Dedifferentiated amniotic fluid mesenchymal stem cell (primary cell): ENCODE results near the gene IGSF8.

ENCODE experiments used
- DNase-seq: peaks from one replicate; pipeline ENCODE4 v3.0.0-alpha.2; 2016; ENCODE audit errors: extremely low spot score

Gene IGSF8

GRCh38 chr1:160107512-160107911 lies 9.1 kb upstream of the IGSF8 start:
- DNase-seq, result no peak

DNA sequence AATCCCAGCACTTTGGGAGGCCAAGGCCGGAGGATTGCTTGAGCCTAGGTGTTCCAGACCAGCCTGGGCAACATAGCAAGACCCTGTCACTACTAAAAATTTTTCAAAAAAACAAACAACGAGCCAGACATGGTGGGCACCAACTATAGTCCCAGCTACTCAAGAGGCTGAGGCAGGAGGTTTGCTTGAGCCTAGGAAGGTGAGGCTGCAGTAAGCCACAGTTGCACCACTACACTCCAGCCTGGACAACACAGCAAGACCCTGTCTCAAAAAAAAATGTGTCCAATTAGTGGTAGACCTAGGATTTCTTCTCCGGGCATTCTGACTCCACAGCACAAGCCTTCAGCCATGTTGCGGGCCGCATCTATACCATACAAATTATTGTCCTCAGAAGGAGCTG lies 6.7 kb upstream of the IGSF8 start:
- no peak for DNase-seq

DNA sequence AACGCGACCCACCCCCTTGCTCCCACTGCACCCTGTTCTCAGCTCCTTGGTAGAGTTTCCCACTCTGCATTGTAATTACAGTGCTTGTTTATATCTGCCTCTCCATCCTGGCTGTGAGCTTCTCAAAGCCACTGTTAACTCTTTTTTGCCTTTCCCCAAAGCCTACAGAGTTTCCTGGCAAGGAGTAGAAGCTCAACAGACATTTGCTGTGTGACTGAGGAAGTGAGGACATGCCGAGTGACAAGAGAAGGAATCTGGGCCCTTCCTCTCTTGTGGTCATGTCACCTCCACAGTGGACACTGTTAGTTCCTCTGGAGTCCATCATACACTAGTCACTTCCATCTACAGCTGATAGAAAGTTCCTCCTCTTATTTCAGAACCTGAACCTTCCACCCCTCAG lies 6.1 kb upstream of the IGSF8 start:
- DNase-seq, result no peak

DNA sequence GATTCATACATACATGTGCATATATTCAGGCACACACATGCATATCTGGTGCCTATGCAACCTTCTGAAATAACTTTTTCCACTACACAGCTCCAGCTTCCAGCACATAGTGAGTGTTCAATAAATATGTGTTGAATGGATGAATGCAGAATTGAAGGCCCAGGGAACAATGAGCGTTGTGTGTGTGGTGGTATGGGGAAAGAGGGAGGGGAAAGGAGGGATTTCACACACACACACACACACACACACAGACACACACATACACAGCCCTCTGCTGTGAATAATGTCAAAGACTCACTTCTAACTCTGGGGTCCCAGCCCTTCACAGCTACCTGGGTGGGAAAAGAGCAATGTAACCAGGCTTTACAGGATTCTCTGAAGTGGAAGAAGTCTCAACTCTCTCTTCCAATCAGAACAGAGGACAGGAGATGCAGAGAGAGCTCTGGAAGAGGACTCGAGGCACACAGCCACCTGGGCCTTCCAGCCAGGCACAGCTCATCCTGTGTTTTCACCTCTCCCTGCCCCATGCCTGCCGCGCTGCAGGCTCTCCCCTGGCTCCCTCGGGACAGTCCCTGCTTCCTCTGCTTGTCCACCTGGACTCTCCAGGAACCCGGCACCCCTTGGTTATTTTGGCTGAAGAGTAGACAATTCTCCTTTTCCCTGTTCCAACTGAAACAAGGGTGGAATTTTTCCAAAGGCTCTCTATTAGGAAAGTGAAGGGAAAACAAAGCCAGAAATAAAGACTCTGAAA lies 5.4 kb upstream of the IGSF8 start:
- DNase-seq, result no peak

- no peak for DNase-seq
These were observed 3.5 kb upstream of the IGSF8 start for GRCh38 chr1:160101717-160102522.

DNA sequence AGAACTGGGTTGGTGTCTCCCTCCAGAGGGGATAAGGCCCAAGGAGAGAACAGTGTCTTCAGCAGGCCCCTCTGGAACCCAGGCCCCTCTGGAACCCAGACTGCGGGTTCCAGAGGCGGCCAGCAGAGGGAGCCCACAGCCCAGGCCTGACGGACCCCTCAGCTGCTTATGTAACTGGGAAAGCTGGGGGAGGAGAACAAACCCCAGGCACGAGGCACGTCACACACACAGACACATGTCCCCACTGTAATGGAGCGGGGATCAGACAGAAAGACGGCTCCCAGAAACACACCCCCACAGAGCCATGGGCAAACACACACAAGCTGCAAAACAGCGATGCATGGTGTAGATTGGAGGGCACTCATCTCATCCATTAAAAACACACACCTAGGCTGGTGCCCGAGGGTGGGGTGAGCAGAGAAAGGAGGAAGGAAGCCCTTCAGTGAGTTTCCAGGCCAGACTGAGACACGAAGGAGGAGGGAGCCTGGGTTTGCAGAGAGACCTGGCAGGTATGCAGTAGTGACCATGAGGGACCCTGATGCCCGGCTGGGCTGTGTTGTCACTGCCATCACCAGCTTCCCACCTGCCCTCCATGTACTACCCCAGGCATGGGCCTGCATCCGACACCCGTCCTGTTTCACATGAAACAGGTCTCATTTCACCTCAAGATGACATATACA lies 2.8 kb upstream of the IGSF8 start:
- DNase-seq, result peak; percentile 78

- no peak for DNase-seq
These were observed 1.4 kb upstream of the IGSF8 start for GRCh38 chr1:160099716-160100375.

DNA sequence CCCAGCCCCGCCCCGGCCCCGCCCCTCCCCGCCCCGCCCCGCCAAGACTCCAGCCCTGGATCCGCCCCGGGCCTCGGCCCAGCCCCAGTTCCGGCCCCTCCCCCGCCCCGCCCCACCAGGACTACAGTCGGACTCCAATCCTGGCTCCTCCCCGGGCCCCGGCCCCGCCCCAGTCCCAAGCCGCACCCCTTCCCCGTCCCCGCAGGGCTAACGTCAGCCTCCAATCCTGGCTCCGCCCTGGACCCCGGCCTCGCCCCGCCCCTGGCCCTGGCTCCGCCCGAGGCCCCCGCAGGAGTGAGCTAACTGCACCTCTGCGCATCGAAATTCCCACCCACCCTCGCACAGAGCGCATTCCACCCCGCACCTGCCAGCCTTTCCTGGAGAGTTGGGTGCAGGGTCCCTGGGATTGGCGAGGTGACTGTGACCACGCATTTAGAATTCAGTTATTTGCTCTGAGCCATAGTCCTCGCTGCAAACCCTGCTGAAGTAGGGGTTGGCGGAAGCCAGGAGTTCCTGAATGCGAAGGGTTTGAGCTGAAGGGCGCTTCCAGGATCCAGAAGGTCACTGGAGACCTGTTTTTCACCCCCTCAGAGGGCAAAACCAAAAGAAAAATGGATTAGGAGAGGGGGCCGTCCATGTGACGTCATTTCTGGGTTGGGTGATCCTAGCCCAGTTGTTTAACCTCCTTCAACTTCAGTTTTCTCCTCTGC lies 588 bp upstream of the IGSF8 start:
- peak; percentile 92 for DNase-seq

GRCh38 chr1:160097151-160097910 lies 1.1 kb downstream of the IGSF8 start:
- DNase-seq, result no peak

DNA sequence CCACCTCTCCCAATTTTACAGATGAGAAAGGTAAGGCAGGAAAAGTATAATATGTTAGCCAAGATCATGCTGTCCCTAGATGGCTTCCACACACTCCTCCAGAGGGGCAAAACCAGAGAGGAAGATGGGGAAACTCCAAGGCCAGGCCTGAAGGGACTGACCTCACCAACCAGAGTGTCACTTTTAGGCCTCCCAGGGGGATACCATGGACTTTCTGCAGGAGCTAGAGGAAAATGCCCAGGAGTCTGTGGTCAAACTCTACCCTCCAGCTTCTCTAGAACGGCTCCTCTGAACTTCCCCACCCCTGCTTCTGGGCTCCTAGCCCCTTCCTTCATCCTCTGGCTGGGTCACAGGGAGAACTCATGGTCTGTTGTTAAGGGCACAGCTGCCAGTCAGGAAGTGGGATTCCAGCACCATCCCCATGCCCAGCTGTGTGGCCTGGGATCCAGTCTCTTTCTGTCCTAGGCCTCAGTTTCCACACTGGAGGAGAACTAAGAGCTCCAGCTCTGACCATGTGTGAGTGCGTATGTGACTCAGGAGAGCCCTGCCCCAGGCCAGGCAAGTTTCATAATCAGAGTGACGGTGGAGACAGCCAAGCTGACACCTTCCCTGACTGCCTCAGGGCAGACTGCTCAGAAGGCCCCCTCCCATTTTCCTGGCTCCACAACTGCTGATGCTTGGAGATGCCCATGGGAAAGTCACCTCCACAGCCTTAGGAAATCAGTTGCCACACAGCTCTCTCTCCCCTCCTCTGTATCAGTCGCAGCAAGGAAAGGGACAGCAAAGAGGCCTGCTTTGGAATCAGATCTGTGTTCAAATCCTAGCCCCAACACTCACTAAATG lies 1.9 kb downstream of the IGSF8 start:
- peak; percentile 25 for DNase-seq

DNA sequence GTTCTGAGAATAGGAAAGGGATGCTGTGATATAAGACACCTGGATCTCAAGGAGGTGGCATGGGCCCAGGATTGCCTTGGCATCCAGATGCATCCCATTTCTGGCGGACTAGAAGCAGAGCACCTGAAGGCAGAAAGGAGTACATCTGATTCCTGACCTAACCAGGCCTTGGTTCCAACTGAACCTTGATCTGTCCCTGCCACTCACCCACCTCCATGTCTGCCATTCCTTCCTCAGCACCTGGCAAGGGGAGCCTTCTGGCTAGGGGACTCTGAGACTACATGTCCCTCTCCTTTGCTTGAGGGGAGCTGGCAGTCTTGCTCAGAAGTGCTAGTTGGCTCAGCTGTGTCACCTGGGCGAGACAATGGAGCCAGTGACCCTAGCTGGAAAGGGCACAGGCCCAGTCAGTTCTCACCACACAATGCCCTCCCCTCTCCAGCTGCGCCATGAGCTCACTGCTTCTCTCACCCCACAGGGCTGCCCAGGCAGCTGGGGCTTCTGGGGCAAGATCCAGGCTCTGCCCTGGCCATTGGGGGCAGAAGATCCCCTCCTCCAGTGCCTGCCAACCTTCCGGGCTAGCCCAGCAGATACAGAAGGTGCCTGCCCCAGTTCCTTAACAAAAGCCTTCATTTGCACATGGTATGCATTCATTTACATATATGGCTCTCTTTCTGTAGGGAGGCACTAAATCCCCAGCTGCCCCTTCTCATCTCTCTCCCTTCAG lies 2.9 kb downstream of the IGSF8 start:
- no peak for DNase-seq

GRCh38 chr1:160094806-160095205 lies 3.6 kb downstream of the IGSF8 start:
- DNase-seq, result no peak

DNA sequence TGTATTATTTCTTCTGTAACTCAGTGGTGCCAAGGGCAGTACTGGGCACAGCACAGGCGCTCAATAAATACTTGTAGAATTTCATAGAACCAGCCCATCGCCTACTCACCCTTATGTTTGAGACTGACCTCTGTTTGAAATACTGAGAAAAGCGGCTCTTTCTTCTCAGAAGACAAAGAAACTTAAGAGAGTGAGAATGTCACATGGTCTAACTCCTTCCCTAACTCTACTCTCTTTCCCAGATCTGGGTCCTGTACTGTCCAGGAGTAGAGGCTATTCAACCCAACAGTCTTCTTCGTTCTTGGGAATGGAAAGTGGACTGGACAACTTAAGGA lies 4.2 kb downstream of the IGSF8 start:
- DNase-seq, result no peak

- no peak for DNase-seq
These were observed 4.7 kb downstream of the IGSF8 start for GRCh38 chr1:160093624-160094290.

- DNase-seq, result no peak
These were observed 5.4 kb downstream of the IGSF8 start for GRCh38 chr1:160093069-160093395.

GRCh38 chr1:160092366-160093068 lies 5.9 kb downstream of the IGSF8 start:
- no peak for DNase-seq

DNA sequence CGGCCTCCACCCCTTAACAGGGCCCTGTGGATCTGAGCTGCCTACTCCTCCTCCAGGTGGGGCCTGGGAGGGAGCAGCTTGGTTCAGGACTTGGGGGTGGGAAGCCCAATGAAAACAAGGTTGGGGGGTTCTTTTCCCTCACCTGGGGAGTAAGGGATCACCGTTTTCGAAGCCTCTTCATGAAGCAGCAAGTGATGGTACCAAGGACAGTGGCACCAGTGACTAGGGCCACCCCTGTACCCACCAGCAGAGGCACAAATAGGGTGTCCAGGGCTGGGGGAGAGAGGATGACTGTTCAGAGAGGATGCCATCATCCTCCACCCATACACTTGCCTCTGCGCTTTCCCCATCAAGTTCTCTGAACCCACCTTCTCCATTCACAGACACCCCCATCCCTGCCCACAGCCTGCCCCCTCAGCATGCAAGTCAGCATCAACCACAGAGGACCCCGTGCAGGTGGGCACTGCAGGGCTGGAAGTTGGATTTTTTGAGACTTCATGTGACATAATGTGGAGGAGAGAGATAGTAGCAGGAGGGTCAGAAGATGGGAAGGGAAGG lies 6.7 kb downstream of the IGSF8 start:
- DNase-seq, result no peak

- no peak for DNase-seq
These were observed 7.7 kb downstream of the IGSF8 start for GRCh38 chr1:160090760-160091159.
